GM10847 (cell line): ENCODE data around the gene FAM170B.

Experiments used
- POLR2A ChIP-seq: IDR thresholded peaks from 2 replicates; pipeline ENCODE4 v1.6.1; 2011; ENCODE audit not compliant: insufficient read length; ENCODE audit errors: extremely low read depth

Gene FAM170B

DNA sequence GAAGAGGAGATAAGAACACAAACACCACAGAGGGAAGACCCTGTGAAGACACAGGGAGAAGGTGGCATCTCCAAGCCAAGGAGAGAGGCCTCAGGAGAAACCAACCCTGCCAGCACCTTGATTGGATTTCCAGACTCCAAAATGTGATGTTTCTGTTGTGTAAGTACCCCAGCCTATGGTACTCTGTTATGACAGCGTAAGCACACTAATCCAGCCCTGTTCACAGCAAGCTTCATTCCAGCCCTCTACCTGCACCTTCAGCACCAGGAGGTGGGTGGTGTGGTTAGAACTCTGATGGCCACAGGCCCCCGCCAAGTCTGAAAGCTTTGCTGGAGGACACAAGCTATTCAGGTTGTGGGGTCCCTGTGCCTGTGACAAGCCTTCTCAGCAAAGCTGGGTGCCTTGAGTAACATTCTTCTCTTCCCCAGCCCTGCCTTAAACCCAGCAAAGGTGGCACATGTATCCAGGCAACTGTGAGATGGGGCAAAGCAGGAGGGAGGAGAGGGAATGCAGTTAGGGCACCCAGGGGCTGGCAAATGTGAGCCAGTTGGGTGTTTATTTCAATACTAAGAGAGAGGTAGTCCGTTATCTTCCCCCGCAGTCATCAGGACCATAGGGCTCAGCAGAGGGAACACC is 23.0 kb downstream of the FAM170B start:
- no peak for TF ChIP-seq POLR2A

DNA sequence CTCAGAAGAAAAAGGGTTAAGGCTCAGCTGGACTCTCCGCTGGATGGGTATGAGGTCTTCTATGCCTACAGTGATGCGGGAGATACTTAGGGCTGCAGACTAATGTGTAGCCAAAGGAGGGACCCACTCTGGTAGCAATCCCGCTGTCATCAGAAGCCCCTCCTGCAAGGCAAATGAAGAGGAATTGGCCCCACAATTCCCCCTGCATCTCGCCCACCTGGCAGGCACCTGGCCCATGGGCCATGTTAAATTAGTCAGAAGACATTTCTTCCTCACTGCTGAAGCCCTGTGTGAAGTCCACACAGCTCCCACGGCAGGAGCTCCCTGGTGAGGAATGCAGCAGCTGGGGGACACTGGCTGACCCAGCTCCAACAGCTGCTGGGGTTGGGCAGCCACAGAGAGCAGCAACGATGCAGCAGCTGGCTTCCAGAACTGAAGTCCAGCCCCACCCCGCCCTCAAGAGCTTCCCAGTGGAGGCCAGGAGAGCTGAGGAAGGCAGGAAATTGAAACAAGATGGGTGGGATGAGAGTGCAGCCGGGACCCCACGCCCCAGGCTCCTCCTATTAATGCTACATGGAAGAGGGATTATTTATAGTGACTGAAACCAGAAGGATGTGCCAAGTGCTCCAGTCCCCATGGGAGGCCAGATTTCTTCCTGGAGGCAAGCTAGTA is 24.0 kb downstream of the FAM170B start:
- no peak for TF ChIP-seq POLR2A

DNA sequence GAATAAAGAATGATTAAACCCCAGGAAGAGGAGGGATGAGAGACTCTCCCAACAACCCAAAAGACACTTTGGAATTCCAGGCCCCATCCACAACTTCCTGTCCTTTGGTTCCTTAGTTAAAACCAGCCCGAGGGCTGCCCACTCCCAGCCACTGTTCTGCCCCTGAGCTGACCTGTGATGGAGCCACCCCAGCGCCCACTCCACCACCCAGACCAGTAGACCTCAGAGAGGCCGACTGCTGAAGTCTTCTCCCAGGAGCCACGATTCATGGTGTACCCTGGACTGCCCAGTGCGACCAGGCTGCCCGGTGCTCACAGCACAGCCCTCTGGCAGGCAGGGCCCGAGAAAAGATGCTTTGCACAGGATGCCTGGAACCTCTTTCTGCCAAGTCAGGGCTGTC is 25.2 kb downstream of the FAM170B start:
- no peak for TF ChIP-seq POLR2A

DNA sequence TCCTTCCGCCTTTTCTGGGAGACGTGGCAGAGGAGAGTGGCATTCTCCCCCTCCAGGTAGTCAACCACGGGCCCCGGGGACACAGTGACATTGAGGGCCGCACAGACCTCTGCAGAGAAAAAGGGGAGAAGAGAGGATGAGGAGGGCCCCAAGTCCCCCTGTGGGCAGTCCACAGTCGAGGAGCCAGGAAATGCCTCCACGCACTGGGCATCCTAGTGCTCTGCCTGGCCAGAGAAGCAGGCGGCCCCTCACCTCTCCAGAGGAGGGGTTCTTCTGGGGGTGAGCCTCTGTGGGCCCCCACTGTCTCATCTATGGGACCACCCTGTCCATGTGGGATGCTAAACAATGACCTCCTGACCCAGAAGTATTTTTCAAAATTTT is 25.9 kb downstream of the FAM170B start:
- no peak for TF ChIP-seq POLR2A

DNA sequence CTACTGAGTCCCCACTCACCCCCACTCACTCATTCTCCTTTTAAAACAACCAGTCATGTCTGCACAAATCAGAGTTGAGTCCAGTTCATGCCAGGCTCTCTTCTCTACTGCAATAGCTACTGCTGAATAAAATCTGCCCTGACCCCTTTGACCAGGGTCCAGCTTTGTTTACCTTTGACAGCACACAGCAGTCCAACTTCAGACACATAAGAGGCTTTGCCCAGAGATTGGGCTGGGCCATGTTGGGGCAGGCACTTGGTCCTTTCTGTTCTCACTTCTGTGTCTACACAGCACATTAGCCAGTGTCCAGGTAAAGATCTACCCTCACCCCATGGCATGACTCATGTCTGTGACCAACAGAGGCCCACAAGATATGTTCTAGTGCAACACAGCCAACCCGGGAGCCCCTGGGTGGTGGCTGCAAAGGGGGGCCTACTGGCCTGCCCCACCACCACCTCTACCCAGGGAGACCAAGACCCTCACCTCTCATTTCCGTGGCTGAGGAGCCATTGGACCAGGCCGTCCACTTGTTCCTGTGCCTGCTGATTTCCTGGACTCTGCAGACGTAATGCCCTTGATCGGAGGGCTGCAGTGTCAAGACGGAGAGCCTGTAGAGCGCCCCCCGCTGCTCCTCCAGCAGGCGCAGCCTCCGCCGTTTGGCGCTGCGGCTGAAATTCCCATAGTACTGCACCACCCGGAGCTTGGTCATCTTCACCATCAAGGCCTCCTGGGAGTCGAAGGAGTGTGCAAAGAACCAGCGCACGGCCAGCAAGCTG is 26.5 kb downstream of the FAM170B start:
- no peak for TF ChIP-seq POLR2A

DNA sequence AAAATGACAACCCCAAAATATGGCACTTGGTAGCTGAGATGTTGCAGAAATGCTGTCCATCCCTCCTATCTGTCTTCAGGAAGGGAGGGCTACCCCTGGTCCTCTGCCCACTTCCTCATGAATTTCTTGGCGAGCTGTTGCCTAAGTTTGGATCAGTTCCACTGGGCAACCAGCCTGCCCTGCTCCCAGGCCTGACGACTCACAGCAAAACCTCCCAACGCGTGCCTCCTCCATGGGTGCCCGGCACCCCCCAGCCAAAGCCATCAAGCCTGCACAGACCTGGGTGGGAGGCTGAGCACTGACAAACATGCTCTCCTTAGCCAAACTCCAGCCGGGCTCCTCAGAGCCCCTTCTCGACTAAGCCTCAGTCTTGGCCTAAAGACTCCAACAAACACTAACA is 27.4 kb downstream of the FAM170B start:
- TF ChIP-seq POLR2A: no peak

DNA sequence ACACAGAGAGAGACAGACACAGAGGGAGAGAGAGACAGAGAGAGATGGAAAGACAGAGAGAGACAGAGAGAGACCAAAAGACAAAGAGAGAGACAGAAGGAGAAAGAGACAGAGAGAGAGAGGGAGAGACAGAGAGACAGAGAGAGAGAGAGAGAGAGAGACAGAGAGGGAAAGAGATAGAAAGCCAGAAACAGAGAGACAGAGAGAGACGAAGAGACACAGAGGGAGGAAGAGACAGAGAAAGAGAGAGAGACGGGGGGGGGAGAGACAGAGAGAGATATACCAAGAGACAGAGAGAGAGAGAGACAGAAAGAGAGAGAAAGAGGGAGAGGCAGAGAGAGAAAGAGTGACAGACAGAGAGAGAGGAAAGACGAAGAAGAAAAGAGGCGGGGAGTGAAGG is 28.7 kb downstream of the FAM170B start:
- no peak for TF ChIP-seq POLR2A

DNA sequence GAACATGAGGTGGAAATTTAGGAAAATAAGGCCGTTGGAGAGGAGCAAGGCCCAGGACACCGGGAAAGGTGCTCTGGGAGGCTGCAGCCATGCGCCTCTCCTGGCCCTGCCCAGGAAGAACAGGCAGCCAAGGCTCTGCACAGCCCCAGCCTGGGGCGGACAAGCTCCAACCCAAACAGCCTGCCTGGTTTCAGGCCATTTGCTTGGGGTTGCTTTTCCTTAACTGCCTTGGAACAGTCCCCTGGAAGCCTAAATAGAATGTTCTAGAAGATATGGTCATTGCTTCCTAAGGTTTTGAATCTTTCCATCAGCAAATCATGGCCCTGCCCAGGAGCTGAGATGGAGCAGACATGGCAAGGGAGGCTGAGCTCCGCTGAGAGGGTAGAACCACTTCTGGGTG is 29.5 kb downstream of the FAM170B start:
- no peak for TF ChIP-seq POLR2A

DNA sequence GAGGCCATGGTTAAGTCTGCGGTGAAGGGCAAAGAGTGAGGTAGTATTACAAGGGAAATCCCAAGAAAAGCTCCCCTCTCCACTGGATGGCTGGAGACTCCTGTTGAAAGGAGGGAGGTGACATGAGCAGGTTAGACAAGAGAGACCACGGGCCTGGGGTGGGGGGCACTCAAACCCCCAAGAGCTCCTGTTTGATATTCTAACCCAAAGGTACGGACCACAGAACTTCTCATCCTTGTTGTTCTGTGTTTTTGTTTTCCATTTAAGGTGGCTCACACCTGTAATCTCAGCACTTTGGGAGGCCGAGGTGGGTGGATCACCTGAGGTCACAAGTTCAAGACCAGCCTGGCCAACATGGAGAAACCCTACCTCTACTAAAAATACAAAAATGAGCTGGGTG is 30.1 kb downstream of the FAM170B start:
- no peak for TF ChIP-seq POLR2A

DNA sequence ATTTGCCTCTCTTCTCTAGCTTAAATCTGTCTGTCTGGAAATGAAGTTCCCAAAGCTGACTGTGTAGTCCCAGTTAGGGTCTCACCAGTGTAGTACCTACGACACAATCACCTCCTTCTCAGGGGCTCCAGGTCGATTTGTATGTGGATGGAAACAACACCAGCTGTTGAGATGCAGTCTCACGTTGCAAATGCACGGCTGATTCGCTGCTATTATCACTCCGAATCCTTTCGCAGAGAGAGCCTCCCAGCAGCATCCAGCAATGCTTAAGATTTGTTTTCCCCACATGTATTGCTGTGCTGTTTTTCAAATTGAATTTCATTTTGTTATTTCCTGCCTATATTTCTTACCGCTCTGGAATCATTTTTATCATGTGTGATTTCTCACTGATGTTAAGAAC is 34.8 kb downstream of the FAM170B start:
- TF ChIP-seq POLR2A: no peak

DNA sequence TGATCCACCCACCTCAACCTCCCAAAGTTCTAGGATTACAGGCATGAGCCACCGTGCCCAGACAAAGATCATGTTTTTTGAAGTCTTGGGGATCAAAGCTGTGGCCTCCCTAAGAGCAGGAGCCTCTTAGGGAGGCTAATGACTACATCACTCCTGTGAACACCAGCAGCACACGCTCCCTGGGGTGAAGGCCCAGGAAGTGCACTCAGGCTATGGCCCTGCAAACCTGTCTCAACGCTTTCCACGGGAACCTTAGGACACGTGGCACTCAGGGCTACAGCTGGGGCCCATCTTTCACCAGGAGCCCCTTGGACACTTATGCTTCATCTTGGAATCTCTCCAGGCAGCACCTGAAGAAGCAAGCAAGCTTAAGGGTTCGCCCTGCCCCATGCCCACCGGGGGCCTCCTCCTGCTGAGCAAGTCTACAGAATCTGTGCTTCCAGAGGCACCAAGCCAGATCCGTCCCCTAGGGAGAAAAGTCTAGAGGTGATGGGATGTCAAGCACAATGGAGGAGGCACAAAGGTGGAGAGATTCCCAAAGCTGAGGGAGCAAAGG is 36.9 kb downstream of the FAM170B start:
- TF ChIP-seq POLR2A: no peak

DNA sequence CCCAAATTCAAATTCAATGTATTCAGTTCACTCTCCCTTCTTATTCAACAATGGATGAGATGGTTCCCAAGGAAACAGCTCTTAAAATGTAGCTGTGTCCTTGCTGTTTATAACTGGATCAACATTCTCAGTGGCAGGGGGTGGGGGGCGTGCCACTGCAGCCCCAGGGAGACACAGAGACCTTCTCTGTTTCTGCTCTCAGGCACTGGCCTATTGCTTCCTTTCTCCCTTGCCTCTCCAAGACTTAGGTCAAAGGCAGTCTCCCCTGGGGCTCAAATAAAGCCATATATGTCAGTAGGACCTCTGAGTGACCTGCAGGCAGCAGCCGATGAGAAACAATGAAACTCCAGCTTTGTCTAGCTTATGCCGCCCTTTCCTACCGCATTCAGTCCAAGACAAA is 39.2 kb downstream of the FAM170B start:
- no peak for TF ChIP-seq POLR2A

DNA sequence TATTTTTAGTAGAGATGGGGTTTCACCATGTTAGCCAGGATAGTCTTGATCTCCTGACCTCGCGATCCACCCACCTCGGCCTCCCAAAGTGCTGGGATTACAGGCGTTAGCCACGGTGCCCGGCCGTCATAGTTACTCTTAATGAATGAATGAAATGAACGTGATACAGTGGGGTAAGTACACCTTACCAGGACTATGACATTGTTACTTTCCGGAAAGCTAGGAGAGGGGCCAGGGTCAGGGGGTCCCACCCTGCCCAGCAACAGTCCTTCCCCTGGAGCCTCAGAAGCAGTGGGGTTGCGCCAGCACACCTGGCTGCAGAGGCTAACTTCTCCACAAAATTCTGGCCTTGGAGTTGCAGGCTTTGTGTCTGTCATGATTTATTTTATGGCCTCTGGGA is 39.9 kb downstream of the FAM170B start:
- no peak for TF ChIP-seq POLR2A

DNA sequence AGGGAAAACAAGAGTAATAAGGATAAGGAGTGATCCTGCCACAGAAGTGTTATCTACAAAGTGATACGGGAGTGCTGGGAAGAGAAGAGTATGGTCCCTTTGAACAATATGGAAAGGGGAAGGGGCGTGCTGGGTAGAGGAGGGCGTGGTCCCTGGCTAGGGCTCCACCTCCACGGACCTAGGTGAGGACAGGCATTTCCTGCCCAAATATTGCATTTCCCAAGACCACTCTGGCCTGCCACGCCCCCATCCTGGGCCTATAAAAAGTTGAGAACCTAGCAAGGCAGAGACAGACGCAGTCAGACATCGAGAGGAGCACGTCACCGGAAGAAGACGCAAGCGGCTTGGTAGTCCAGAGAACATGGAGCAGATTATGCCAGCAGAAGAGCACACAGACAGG is 41.3 kb downstream of the FAM170B start:
- no peak for TF ChIP-seq POLR2A

DNA sequence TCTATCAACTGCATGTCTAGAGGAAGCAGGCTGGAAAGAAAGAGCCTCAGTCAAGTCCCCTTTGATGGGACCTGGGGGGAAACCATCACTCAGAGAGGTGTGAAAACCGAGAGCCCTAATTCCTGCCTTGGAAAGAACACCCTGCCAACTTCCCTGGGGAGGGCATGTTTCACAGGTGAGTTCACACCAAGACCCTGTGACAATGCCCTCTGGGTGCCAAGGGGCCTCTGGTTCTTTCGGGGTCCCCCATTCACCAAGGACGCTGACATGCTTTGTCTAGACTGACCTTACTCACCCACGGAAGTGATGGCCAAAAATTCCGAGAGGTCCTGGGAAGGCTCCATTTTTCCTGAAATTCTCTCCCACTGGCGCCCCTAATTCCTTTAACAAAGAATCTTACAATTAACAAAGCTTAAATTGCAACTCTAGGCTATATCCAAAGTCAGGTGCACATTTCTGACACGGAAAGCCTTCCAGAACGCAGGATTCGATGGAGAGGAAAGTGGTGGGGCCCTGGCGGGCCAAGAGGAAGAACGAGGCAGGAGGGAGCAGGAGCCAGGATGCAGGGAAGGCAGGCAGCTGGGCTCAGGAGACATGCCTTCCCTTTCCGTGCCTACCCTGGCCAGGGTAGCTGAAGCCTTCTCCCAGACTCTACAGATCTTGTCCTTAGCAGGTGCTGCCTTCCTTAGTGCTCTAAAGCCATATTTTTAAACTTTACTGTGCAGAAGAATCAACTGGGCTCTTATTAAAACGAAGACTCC is 42.2 kb downstream of the FAM170B start:
- TF ChIP-seq POLR2A: no peak
